ENCODE data around the gene GLCCI1. TPM values are rescaled to one million over a fixed set of nuclear protein-coding genes. Genes with fewer than 3 reads are reported as not detected.
A peak's percentile ranks its signal among the peaks of the same experiment; 100 is the strongest.

GLCCI1 gene
- total and polyA plus RNA-seq, 10 of the 15 experiments (the other 5 are each of a cell fraction or from before 2014, with no cell fraction given), result 12.6 to 92.0 (median 27.6) TPM

DNA sequence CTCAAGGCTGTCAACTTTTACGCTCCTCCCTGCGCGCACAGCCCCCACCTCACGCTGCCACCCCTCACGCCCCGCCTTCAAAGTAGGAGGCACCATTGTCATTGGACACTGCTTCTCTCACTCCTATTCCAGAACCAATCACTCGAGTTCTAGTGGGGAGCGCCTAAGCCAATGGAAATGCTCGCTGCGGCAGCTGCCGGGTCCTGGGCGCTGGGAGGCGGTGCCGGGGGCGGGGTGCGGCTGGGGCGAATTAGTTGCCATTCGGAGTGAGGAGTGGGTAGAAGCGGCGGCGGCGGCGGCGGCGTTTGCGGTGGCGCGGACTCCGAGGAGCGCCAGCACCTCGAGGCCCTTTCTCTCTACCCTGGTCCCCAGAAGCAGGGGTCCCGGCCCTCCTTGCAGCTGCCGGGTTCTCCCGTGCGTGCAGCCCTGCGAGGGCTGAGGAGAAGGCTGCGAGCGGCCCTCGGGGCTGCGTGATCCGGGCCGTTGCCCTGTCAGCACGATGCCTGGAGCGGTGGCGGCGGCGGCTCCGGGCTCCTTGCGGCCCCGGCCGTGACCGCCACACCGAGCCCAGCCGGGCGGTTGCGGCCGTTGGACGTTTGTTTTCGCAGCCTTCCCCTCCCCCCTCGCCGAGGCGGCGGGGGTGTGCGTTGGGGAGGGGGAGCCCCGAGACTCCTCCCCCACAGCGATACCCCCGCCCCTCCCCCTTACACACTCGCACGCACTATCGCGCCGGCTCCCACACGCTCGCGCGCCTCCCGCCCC is at the start of gene GLCCI1 (continued):
- TF ChIP-seq TBL1XR1 (IDR thresholded peaks at IDR 0.05; ENCODE audit: low read depth, low read length), result 0 out of 2 replicates have a peak, but pooled peaks have one; percentile 50
- TF ChIP-seq CBFB (IDR thresholded peaks at IDR 0.05; ENCODE audit: low read depth), result no peak
- TF ChIP-seq TAF1 (IDR thresholded peaks at IDR 0.05; ENCODE audit: borderline replicate concordance, low read depth, low read length), result peak; percentile 91
- TF ChIP-seq, protein P1, sequence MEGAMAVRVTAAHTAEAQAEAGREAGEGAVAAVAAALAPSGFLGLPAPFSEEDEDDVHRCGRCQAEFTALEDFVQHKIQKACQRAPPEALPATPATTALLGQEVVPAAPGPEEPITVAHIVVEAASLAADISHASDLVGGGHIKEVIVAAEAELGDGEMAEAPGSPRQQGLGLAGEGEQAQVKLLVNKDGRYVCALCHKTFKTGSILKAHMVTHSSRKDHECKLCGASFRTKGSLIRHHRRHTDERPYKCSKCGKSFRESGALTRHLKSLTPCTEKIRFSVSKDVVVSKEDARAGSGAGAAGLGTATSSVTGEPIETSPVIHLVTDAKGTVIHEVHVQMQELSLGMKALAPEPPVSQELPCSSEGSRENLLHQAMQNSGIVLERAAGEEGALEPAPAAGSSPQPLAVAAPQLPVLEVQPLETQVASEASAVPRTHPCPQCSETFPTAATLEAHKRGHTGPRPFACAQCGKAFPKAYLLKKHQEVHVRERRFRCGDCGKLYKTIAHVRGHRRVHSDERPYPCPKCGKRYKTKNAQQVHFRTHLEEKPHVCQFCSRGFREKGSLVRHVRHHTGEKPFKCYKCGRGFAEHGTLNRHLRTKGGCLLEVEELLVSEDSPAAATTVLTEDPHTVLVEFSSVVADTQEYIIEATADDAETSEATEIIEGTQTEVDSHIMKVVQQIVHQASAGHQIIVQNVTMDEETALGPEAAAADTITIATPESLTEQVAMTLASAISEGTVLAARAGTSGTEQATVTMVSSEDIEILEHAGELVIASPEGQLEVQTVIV (IDR thresholded peaks at IDR 0.05; ENCODE audit: borderline replicate concordance, partially characterized antibody), result no peak
- TF ChIP-seq SRF (IDR thresholded peaks at IDR 0.05; ENCODE audit: low read depth in 2 of 2, low read length in 2 of 2), result 0 out of 4 replicates have a peak, but pooled peaks of 1 of the 2 experiments have one; percentile 20
- peak; percentile 35 for TF ChIP-seq SMAD1 (IDR thresholded peaks at IDR 0.05; ENCODE audit: low read depth, partially characterized antibody)
- TF ChIP-seq IKZF1 (conservative IDR thresholded peaks at IDR 0.05), result peak; percentile 82
- 0 out of 2 replicates have a peak, but pooled peaks have one; percentile 33 for TF ChIP-seq MEF2A (IDR thresholded peaks at IDR 0.05; ENCODE audit: insufficient read depth, low read depth, low read length)
- 0 out of 2 replicates have a peak, but pooled peaks have one; percentile 1 for TF ChIP-seq MTA2 (IDR thresholded peaks at IDR 0.05; ENCODE audit: low read depth)
- TF ChIP-seq BMI1 (IDR thresholded peaks at IDR 0.05; ENCODE audit: borderline replicate concordance), result no peak
- TF ChIP-seq, protein P2, sequence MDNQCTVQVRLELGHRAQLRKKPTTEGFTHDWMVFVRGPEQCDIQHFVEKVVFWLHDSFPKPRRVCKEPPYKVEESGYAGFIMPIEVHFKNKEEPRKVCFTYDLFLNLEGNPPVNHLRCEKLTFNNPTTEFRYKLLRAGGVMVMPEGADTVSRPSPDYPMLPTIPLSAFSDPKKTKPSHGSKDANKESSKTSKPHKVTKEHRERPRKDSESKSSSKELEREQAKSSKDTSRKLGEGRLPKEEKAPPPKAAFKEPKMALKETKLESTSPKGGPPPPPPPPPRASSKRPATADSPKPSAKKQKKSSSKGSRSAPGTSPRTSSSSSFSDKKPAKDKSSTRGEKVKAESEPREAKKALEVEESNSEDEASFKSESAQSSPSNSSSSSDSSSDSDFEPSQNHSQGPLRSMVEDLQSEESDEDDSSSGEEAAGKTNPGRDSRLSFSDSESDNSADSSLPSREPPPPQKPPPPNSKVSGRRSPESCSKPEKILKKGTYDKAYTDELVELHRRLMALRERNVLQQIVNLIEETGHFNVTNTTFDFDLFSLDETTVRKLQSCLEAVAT (IDR thresholded peaks at IDR 0.05), result peak; percentile 78
- TF ChIP-seq, protein P3, sequence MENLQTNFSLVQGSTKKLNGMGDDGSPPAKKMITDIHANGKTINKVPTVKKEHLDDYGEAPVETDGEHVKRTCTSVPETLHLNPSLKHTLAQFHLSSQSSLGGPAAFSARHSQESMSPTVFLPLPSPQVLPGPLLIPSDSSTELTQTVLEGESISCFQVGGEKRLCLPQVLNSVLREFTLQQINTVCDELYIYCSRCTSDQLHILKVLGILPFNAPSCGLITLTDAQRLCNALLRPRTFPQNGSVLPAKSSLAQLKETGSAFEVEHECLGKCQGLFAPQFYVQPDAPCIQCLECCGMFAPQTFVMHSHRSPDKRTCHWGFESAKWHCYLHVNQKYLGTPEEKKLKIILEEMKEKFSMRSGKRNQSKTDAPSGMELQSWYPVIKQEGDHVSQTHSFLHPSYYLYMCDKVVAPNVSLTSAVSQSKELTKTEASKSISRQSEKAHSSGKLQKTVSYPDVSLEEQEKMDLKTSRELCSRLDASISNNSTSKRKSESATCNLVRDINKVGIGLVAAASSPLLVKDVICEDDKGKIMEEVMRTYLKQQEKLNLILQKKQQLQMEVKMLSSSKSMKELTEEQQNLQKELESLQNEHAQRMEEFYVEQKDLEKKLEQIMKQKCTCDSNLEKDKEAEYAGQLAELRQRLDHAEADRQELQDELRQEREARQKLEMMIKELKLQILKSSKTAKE (IDR thresholded peaks at IDR 0.05; ENCODE audit: low read depth, poor library complexity, severe bottlenecking), result no peak
- TF ChIP-seq, protein P4, sequence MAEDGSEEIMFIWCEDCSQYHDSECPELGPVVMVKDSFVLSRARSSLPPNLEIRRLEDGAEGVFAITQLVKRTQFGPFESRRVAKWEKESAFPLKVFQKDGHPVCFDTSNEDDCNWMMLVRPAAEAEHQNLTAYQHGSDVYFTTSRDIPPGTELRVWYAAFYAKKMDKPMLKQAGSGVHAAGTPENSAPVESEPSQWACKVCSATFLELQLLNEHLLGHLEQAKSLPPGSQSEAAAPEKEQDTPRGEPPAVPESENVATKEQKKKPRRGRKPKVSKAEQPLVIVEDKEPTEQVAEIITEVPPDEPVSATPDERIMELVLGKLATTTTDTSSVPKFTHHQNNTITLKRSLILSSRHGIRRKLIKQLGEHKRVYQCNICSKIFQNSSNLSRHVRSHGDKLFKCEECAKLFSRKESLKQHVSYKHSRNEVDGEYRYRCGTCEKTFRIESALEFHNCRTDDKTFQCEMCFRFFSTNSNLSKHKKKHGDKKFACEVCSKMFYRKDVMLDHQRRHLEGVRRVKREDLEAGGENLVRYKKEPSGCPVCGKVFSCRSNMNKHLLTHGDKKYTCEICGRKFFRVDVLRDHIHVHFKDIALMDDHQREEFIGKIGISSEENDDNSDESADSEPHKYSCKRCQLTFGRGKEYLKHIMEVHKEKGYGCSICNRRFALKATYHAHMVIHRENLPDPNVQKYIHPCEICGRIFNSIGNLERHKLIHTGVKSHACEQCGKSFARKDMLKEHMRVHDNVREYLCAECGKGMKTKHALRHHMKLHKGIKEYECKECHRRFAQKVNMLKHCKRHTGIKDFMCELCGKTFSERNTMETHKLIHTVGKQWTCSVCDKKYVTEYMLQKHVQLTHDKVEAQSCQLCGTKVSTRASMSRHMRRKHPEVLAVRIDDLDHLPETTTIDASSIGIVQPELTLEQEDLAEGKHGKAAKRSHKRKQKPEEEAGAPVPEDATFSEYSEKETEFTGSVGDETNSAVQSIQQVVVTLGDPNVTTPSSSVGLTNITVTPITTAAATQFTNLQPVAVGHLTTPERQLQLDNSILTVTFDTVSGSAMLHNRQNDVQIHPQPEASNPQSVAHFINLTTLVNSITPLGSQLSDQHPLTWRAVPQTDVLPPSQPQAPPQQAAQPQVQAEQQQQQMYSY (CRISPR knock-in tag; IDR thresholded peaks at IDR 0.05), result no peak
- TF ChIP-seq SMC3 (IDR thresholded peaks at IDR 0.05; ENCODE audit: borderline replicate concordance, low read length), result peak; percentile 15; the same call in 1 of the 2 replicates
- TF ChIP-seq, protein P5, sequence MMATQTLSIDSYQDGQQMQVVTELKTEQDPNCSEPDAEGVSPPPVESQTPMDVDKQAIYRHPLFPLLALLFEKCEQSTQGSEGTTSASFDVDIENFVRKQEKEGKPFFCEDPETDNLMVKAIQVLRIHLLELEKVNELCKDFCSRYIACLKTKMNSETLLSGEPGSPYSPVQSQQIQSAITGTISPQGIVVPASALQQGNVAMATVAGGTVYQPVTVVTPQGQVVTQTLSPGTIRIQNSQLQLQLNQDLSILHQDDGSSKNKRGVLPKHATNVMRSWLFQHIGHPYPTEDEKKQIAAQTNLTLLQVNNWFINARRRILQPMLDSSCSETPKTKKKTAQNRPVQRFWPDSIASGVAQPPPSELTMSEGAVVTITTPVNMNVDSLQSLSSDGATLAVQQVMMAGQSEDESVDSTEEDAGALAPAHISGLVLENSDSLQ (IDR thresholded peaks at IDR 0.05), result peak; percentile 99
- TF ChIP-seq CHD4 (IDR thresholded peaks at IDR 0.05), result no peak
